Measurements from ENCODE around the gene NGFR. TPM values are rescaled to one million over a fixed set of nuclear protein-coding genes. Genes with fewer than 3 reads are reported as not detected.

NGFR gene
- total RNA-seq, 1 experiment from 2014 or later: 11.3 TPM

DNA sequence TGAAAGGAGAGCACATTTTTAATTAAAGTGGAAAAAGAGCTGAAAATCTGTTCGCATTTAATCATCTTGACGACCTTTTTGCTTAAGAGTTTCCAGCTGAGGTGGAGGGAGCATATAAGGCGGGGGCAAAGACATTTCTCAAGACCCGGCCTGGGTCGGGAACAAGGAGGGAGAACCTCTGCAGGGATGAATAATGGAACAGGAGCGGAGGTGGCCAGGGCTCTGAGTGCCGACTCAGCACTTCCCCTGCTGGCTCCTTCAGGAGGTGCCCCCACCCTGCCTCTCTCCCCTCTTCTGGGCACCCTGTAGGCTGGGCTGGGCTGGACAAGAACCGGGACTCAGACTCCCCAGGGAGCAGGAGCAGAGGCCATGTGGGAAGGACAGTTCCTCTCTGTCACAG, 7.9 kb upstream of the NGFR start:
- no peaks in the 10 kb centered on the region for H3K9me3 Mint-ChIP-seq
- ChIA-PET CTCF (interaction anchor here (0.7 to 4.0 kb wide), 4 partner anchors 10 to 69 kb away, joined by 3 to 41 read pairs (median 17); no protein-coding TSS in a partner anchor), POLR2A (interaction anchor here (0.7 kb wide), 1 partner anchor 14 kb away, joined by 5 read pairs; no protein-coding TSS in a partner anchor)
- peaks cover 66% of the 10 kb centered on the region for H3K4me1 Mint-ChIP-seq
- peaks cover 16% of the 10 kb centered on the region for H3K27me3 Mint-ChIP-seq (ENCODE audit: low read depth)
- ATAC-seq: peak; percentile 28
- H3K27ac Mint-ChIP-seq: no peak overlapping the region
- DNase-seq (ENCODE audit: low spot score): peak; percentile 43
- TF ChIP-seq NR1H2 (CRISPR knock-in tag; IDR thresholded peaks at IDR 0.05): no peak
- no peak for TF ChIP-seq EMX1 (CRISPR knock-in tag; IDR thresholded peaks at IDR 0.05)
- peak; percentile 69 for TF ChIP-seq PRDM15 (CRISPR knock-in tag; IDR thresholded peaks at IDR 0.05)
- no peak for TF ChIP-seq MXD4 (CRISPR knock-in tag; IDR thresholded peaks at IDR 0.05; ENCODE audit: borderline replicate concordance)
- TF ChIP-seq RELA (CRISPR knock-in tag; IDR thresholded peaks at IDR 0.05; ENCODE audit: borderline replicate concordance): no peak
- TF ChIP-seq PRRX2 (CRISPR knock-in tag; IDR thresholded peaks at IDR 0.05): no peak
- no peak for TF ChIP-seq CBFB (CRISPR knock-in tag; IDR thresholded peaks at IDR 0.05; ENCODE audit: low read depth)
- TF ChIP-seq KAT7 (CRISPR knock-in tag; IDR thresholded peaks at IDR 0.05; ENCODE audit: borderline replicate concordance): no peak
- no peak overlapping the region for H3K4me3 Mint-ChIP-seq
- H3K36me3 Mint-ChIP-seq: no peaks in the 10 kb centered on the region

DNA sequence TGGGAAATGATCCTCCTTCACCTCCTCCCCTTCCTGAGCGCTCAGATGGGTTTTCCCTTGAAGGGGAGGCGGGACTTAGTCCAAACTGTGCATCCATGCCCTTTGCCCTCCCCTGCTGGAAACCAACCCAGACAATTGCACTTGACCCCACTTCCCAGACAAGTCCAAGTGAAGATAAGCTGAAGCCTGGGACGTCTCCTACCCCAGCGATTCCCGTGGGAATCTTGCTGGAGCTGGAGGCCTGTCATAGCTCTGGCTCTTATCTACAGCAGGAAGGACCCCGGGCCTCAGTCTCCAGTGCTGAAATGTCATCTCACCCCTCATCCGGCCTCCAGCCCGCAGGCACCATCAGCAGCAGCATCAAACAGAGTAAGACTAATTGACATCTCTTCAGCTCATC, 6.5 kb upstream of the NGFR start:
- Mint-ChIP-seq H3K9me3 (no peaks in the 10 kb centered on the region), H3K27ac (no peak overlapping the region), H3K27me3 (ENCODE audit: low read depth) (peaks cover 18% of the 10 kb centered on the region), H3K4me1 (peaks cover 56% of the 10 kb centered on the region), H3K36me3 (no peaks in the 10 kb centered on the region), H3K4me3 (no peak overlapping the region)
- CTCF ChIA-PET: interaction anchor here (0.5 to 1.6 kb wide), 6 partner anchors 9 to 517 kb away, joined by 3 to 6 read pairs (median 4); no protein-coding TSS in a partner anchor
- POLR2A ChIA-PET: interaction anchor here (0.5 kb wide), 1 partner anchor 189 kb away, joined by 3 read pairs; no protein-coding TSS in a partner anchor
- ATAC-seq (no peak), DNase-seq (ENCODE audit: low spot score) (no peak)
- TF ChIP-seq PRRX2 (CRISPR knock-in tag; IDR thresholded peaks at IDR 0.05) (no peak), JUN (CRISPR knock-in tag; IDR thresholded peaks at IDR 0.05) (no peak), AR (CRISPR knock-in tag; IDR thresholded peaks at IDR 0.05) (no peak), ZNF263 (CRISPR knock-in tag; IDR thresholded peaks at IDR 0.05; ENCODE audit: low read depth) (no peak), NR2C2 (CRISPR knock-in tag; IDR thresholded peaks at IDR 0.05) (no peak), PRDM15 (CRISPR knock-in tag; IDR thresholded peaks at IDR 0.05) (no peak), SMAD4 (CRISPR knock-in tag; IDR thresholded peaks at IDR 0.05) (no peak), FOXP1 (CRISPR knock-in tag; IDR thresholded peaks at IDR 0.05; ENCODE audit: borderline replicate concordance) (no peak), ZNF416 (CRISPR knock-in tag; IDR thresholded peaks at IDR 0.05) (no peak)
- TF ChIP-seq, protein P1, sequence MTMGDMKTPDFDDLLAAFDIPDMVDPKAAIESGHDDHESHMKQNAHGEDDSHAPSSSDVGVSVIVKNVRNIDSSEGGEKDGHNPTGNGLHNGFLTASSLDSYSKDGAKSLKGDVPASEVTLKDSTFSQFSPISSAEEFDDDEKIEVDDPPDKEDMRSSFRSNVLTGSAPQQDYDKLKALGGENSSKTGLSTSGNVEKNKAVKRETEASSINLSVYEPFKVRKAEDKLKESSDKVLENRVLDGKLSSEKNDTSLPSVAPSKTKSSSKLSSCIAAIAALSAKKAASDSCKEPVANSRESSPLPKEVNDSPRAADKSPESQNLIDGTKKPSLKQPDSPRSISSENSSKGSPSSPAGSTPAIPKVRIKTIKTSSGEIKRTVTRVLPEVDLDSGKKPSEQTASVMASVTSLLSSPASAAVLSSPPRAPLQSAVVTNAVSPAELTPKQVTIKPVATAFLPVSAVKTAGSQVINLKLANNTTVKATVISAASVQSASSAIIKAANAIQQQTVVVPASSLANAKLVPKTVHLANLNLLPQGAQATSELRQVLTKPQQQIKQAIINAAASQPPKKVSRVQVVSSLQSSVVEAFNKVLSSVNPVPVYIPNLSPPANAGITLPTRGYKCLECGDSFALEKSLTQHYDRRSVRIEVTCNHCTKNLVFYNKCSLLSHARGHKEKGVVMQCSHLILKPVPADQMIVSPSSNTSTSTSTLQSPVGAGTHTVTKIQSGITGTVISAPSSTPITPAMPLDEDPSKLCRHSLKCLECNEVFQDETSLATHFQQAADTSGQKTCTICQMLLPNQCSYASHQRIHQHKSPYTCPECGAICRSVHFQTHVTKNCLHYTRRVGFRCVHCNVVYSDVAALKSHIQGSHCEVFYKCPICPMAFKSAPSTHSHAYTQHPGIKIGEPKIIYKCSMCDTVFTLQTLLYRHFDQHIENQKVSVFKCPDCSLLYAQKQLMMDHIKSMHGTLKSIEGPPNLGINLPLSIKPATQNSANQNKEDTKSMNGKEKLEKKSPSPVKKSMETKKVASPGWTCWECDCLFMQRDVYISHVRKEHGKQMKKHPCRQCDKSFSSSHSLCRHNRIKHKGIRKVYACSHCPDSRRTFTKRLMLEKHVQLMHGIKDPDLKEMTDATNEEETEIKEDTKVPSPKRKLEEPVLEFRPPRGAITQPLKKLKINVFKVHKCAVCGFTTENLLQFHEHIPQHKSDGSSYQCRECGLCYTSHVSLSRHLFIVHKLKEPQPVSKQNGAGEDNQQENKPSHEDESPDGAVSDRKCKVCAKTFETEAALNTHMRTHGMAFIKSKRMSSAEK (CRISPR knock-in tag; IDR thresholded peaks at IDR 0.05; ENCODE audit: borderline replicate concordance): no peak
- TF ChIP-seq, protein P2, sequence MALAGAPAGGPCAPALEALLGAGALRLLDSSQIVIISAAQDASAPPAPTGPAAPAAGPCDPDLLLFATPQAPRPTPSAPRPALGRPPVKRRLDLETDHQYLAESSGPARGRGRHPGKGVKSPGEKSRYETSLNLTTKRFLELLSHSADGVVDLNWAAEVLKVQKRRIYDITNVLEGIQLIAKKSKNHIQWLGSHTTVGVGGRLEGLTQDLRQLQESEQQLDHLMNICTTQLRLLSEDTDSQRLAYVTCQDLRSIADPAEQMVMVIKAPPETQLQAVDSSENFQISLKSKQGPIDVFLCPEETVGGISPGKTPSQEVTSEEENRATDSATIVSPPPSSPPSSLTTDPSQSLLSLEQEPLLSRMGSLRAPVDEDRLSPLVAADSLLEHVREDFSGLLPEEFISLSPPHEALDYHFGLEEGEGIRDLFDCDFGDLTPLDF (CRISPR knock-in tag; IDR thresholded peaks at IDR 0.05): no peak
- TF ChIP-seq, protein P3, sequence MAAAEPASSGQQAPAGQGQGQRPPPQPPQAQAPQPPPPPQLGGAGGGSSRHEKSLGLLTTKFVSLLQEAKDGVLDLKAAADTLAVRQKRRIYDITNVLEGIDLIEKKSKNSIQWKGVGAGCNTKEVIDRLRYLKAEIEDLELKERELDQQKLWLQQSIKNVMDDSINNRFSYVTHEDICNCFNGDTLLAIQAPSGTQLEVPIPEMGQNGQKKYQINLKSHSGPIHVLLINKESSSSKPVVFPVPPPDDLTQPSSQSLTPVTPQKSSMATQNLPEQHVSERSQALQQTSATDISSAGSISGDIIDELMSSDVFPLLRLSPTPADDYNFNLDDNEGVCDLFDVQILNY (CRISPR knock-in tag; IDR thresholded peaks at IDR 0.05): no peak

Data from WTC11 (cell line).